ENCODE results near the gene GPANK1. TPM values are rescaled to one million over a fixed set of nuclear protein-coding genes. Genes with fewer than 3 reads are reported as not detected.

Gene GPANK1
- total and polyA plus RNA-seq, 2 of the 13 experiments (the other 11 are each of a cell fraction or from before 2014, with no cell fraction given), result 15.4 to 22.8 TPM

GRCh38 chr6:31655349-31656237 is 9.2 kb downstream of the GPANK1 start, which contains the start of gene APOM (continued):
- TF ChIP-seq, protein P1, sequence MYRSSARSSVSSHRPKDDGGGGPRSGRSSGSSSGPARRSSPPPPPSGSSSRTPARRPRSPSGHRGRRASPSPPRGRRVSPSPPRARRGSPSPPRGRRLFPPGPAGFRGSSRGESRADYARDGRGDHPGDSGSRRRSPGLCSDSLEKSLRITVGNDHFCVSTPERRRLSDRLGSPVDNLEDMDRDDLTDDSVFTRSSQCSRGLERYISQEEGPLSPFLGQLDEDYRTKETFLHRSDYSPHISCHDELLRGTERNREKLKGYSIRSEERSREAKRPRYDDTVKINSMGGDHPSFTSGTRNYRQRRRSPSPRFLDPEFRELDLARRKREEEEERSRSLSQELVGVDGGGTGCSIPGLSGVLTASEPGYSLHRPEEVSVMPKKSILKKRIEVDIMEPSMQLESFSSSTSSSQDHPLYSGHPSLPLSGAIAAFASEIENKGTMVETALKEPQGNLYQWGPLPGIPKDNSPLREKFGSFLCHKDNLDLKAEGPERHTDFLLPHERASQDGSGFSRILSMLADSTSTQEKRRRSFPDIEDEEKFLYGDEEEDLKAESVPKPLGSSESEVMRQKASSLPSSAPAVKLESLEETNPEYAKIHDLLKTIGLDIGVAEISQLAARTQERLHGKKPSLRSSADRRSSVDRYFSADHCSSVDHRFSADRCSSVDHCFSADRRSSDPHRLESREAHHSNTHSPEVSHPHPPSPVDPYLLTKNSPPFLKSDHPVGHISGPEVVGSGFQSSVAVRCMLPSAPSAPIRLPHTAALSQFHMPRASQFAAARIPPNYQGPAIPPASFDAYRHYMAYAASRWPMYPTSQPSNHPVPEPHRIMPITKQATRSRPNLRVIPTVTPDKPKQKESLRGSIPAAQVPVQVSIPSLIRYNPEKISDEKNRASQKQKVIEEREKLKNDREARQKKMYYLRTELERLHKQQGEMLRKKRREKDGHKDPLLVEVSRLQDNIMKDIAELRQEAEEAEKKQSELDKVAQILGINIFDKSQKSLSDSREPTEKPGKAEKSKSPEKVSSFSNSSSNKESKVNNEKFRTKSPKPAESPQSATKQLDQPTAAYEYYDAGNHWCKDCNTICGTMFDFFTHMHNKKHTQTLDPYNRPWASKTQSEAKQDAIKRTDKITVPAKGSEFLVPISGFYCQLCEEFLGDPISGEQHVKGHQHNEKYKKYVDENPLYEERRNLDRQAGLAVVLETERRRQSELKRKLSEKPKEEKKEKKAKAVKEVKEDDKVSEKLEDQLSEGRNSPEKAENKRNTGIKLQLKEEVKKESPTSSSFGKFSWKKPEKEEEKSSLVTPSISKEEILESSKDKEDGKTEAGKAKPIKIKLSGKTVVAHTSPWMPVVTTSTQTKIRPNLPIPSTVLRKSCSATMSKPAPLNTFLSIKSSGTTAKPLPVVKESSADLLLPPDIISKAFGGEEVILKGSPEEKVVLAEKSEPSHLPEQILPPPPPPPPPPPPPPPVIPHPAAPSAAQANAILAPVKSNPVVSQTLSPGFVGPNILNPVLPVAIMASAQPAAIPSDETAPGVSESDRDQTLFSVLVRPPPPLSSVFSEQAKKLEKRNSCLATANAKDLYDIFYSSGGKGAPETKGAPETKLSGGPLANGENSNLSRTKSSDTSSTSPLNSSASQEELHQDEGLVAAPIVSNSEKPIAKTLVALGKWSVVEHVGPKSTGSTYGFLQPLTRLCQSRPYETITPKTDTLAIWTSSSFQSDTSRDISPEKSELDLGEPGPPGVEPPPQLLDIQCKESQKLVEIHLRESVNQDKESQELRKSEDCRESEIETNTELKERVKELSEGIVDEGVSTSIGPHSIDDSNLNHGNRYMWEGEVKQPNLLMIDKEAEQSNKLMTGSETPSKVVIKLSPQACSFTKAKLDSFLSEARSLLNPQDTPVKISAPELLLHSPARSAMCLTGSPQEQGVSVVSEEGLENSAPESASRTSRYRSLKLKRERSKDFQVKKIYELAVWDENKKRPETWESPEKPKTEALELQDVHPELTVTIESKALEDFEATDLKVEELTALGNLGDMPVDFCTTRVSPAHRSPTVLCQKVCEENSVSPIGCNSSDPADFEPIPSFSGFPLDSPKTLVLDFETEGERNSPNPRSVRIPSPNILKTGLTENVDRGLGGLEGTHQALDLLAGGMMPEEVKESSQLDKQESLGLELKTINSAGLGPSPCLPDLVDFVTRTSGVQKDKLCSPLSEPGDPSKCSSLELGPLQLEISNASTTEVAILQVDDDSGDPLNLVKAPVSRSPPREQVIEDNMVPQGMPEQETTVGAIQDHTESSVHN (CRISPR knock-in tag; IDR thresholded peaks at IDR 0.05), result no peak; the same call in 1 of the 2 replicates
- TF ChIP-seq MTA1 (CRISPR knock-in tag; IDR thresholded peaks at IDR 0.05; ENCODE audit: borderline replicate concordance), result peak; percentile 20; the same call in 1 of the 2 replicates
- no peak; the same call in 1 of the 2 replicates for TF ChIP-seq KLF15 (CRISPR knock-in tag; IDR thresholded peaks at IDR 0.05; ENCODE audit: borderline replicate concordance)
- peak; percentile 80 for TF ChIP-seq HNRNPH1 (optimal IDR thresholded peaks at IDR 0.05; ENCODE audit: low read depth, low read length)
- TF ChIP-seq HMGXB4 (CRISPR knock-in tag; IDR thresholded peaks at IDR 0.05; ENCODE audit: borderline replicate concordance in 1 of 2, low read depth in 1 of 2), result peak; percentile 64 to 86; a peak in 2 of 4 replicates
- TF ChIP-seq ZNF253 (CRISPR knock-in tag; IDR thresholded peaks at IDR 0.05; ENCODE audit: borderline replicate concordance), result no peak
- TF ChIP-seq TCF12 (IDR thresholded peaks at IDR 0.05), result no peak
- no peak for TF ChIP-seq TCF12 (CRISPR knock-in tag; IDR thresholded peaks at IDR 0.05)
- TF ChIP-seq ZNF432 (CRISPR knock-in tag; IDR thresholded peaks at IDR 0.05; ENCODE audit: borderline replicate concordance), result no peak
- TF ChIP-seq, protein P2, sequence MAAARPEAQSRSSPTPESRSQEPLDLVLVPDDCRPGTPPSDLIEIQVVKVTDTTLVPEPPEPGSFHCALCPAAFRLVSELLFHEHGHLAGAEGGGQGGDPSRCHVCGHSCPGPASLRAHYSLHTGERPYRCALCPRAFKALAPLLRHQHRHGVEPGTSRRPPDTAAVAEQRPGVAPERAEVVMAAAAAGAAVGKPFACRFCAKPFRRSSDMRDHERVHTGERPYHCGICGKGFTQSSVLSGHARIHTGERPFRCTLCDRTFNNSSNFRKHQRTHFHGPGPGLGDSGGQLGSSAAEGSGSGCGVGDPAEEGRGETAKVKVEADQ (CRISPR knock-in tag; IDR thresholded peaks at IDR 0.05; ENCODE audit: borderline replicate concordance), result peak; percentile 62
- TF ChIP-seq ETV5 (CRISPR knock-in tag; IDR thresholded peaks at IDR 0.05; ENCODE audit: borderline replicate concordance), result peak; percentile 100
- TF ChIP-seq ZNF30 (CRISPR knock-in tag; IDR thresholded peaks at IDR 0.05), result no peak
- TF ChIP-seq ZNF383 (CRISPR knock-in tag; IDR thresholded peaks at IDR 0.05; ENCODE audit: borderline replicate concordance), result no peak; the same call in 1 of the 2 replicates
- TF ChIP-seq SMYD3 (CRISPR knock-in tag; IDR thresholded peaks at IDR 0.05), result peak; percentile 96
- TF ChIP-seq ELF4 (CRISPR knock-in tag; IDR thresholded peaks at IDR 0.05; ENCODE audit: borderline replicate concordance), result peak; percentile 94
- TF ChIP-seq ZNF572 (CRISPR knock-in tag; IDR thresholded peaks at IDR 0.05), result peak; percentile 98
- no peak for TF ChIP-seq ZNF296 (CRISPR knock-in tag; conservative IDR thresholded peaks at IDR 0.05)

Data from HepG2 (cell line).